ENCODE results near the gene CASP7.
"Not testable (repeated sequence)": the region's sequence is repeated elsewhere in the genome, so short reads cannot be mapped to it uniquely, and the experiment has no call there.

Gene CASP7

GRCh38 chr10:113679463-113680189 is at the start of gene CASP7:
Gene CASP7 (plus strand): TSS chr10:113679912. CDS start chr10:113697494, 17,582 bp downstream.
- peak; percentile 65 for DNase-seq

- no peak for DNase-seq
These were observed 48.7 kb upstream of the CASP7 start for GRCh38 chr10:113630929-113631533.

GRCh38 chr10:113631684-113632367 is 47.9 kb upstream of the CASP7 start:
- DNase-seq, result no peak

- DNase-seq, result no peak
These were observed 39.7 kb upstream of the CASP7 start for GRCh38 chr10:113639966-113640365.

- no peak for DNase-seq
These were observed 38.0 kb upstream of the CASP7 start for GRCh38 chr10:113641702-113642101.

- DNase-seq, result no peak
These were observed 36.5 kb upstream of the CASP7 start for GRCh38 chr10:113643183-113643582.

- no peak for DNase-seq
These were observed 35.3 kb upstream of the CASP7 start for GRCh38 chr10:113644185-113645120.

- peak; percentile 30 for DNase-seq
These were observed 33.1 kb upstream of the CASP7 start for GRCh38 chr10:113646336-113647201.

- DNase-seq, result no peak
These were observed 31.9 kb upstream of the CASP7 start for GRCh38 chr10:113647812-113648211.

GRCh38 chr10:113648478-113648877 is 31.2 kb upstream of the CASP7 start:
- DNase-seq, result peak; percentile 58

GRCh38 chr10:113650172-113650571 is 29.5 kb upstream of the CASP7 start:
- DNase-seq, result no peak

GRCh38 chr10:113651021-113651420 is 28.7 kb upstream of the CASP7 start:
- DNase-seq, result peak; percentile 67

GRCh38 chr10:113651898-113652297 is 27.8 kb upstream of the CASP7 start:
- DNase-seq, result no peak

GRCh38 chr10:113652456-113652855 is 27.3 kb upstream of the CASP7 start:
- DNase-seq, result not testable (repeated sequence)

GRCh38 chr10:113656896-113657295 is 22.8 kb upstream of the CASP7 start:
- DNase-seq, result no peak

GRCh38 chr10:113657544-113657943 is 22.2 kb upstream of the CASP7 start:
- no peak for DNase-seq

- no peak for DNase-seq
These were observed 18.4 kb upstream of the CASP7 start for GRCh38 chr10:113661332-113661731.

- no peak for DNase-seq
These were observed 16.6 kb upstream of the CASP7 start for GRCh38 chr10:113663142-113663541.

GRCh38 chr10:113663908-113664307 is 15.8 kb upstream of the CASP7 start, which contains the start of gene NRAP:
Gene NRAP (minus strand): TSS chr10:113664041. CDS start chr10:113663882, 159 bp downstream.
- no peak for DNase-seq

- no peak for DNase-seq
These were observed 14.4 kb upstream of the CASP7 start for GRCh38 chr10:113665352-113665751.

- no peak for DNase-seq
These were observed 13.8 kb upstream of the CASP7 start for GRCh38 chr10:113665806-113666354.

Measured in kidney glomerular epithelial cell (primary cell).